GM12878 (cell line): ENCODE data around the gene GPR155.

Source experiments
- DPF2 ChIP-seq: fragments of 450-650 bp; IDR thresholded peaks from 2 replicates; pipeline ENCODE4 v1.6.1; 2017; ENCODE audit warnings: mild to moderate bottlenecking
- EP300 ChIP-seq, 2 experiments: fragments of 150-350 bp in 1 of 2; IDR thresholded peaks; 2 replicates each; pipeline ENCODE4 v1.6.1; 2011 to 2012; ENCODE audit warnings: low read depth in 2 of 2, low read length in 2 of 2, borderline replicate concordance in 1 of 2, improper control_type of control experiment in 1 of 2, inconsistent platforms in 1 of 2; ENCODE audit not compliant: control insufficient read depth in 1 of 2
- SIN3A ChIP-seq: IDR thresholded peaks from 2 replicates; pipeline ENCODE4 v1.6.1; 2012; ENCODE audit warnings: low read depth, low read length, improper control_type of control experiment
- SRF ChIP-seq, 2 experiments: IDR thresholded peaks; 2 replicates each; pipeline ENCODE4 v1.6.1; 2011; ENCODE audit warnings: low read depth in 2 of 2, low read length in 2 of 2, mild to moderate bottlenecking in 1 of 2, moderate library complexity in 1 of 2
- TF ChIP-seq, protein P1 (sequence below): IDR thresholded peaks from 2 replicates; pipeline ENCODE4 v1.6.1; 2012; ENCODE audit warnings: low read length, inconsistent platforms
- TF ChIP-seq, protein P2 (sequence below), 3 experiments: IDR thresholded peaks in 2 of 3; conservative IDR thresholded peaks in 1 of 3; 2 replicates each; pipeline ENCODE4 v1.5.1; 2011; ENCODE audit warnings: low read depth in 3 of 3, low read length in 3 of 3, mild to moderate bottlenecking in 3 of 3, control low read depth in 2 of 3, moderate library complexity in 2 of 3, inconsistent platforms in 1 of 3, mixed read lengths in 1 of 3; ENCODE audit not compliant: control insufficient read depth in 2 of 3, insufficient read depth in 1 of 3; ENCODE audit errors: extremely low read depth in 1 of 3

DNA sequence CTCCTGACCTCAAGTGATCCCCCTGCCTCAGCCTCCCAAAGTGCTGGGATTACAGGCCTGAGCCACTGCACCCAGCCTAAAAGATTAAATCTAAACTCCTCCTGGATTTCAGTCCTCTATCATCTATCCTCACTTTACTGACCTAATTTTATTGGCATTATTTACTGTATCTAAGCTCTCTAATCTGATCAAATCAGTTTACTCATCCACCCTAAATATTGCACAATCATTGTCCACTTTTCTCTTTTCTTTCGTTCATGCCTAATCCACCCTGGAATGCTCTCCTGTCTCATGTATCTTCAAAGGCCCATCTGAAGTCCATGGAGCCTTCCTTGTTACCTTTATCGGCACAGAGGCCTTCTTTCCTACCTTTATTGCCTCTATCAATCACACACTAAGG is 31.6 kb upstream of the GPR155 start:
- TF ChIP-seq DPF2 (no peak), SRF (IDR thresholded peaks at IDR 0.05; ENCODE audit: low read depth in 2 of 2, low read length in 2 of 2) (no peak), EP300 (IDR thresholded peaks at IDR 0.05; ENCODE audit: borderline replicate concordance in 1 of 2, control insufficient read depth in 1 of 2, low read depth in 2 of 2, low read length in 2 of 2) (no peak), SIN3A (no peak)
- TF ChIP-seq, protein P1, sequence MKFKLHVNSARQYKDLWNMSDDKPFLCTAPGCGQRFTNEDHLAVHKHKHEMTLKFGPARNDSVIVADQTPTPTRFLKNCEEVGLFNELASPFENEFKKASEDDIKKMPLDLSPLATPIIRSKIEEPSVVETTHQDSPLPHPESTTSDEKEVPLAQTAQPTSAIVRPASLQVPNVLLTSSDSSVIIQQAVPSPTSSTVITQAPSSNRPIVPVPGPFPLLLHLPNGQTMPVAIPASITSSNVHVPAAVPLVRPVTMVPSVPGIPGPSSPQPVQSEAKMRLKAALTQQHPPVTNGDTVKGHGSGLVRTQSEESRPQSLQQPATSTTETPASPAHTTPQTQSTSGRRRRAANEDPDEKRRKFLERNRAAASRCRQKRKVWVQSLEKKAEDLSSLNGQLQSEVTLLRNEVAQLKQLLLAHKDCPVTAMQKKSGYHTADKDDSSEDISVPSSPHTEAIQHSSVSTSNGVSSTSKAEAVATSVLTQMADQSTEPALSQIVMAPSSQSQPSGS: no peak
- TF ChIP-seq, protein P2, sequence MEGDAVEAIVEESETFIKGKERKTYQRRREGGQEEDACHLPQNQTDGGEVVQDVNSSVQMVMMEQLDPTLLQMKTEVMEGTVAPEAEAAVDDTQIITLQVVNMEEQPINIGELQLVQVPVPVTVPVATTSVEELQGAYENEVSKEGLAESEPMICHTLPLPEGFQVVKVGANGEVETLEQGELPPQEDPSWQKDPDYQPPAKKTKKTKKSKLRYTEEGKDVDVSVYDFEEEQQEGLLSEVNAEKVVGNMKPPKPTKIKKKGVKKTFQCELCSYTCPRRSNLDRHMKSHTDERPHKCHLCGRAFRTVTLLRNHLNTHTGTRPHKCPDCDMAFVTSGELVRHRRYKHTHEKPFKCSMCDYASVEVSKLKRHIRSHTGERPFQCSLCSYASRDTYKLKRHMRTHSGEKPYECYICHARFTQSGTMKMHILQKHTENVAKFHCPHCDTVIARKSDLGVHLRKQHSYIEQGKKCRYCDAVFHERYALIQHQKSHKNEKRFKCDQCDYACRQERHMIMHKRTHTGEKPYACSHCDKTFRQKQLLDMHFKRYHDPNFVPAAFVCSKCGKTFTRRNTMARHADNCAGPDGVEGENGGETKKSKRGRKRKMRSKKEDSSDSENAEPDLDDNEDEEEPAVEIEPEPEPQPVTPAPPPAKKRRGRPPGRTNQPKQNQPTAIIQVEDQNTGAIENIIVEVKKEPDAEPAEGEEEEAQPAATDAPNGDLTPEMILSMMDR (IDR thresholded peaks at IDR 0.05 in 2 of 3, conservative IDR thresholded peaks at IDR 0.05 in 1 of 3; ENCODE audit: control insufficient read depth in 2 of 3, extremely low read depth in 1 of 3, insufficient read depth in 1 of 3, low read depth in 3 of 3, low read length in 3 of 3): no peak
